H1 (cell line): Measurements from ENCODE around the gene ROBO2. TPM values are rescaled to one million over a fixed set of nuclear protein-coding genes. Genes with fewer than 3 reads are reported as not detected.

Experiments
- CTCF ChIA-PET: fragments of 300-600 bp; sonication (Branson Sonifier 250); formaldehyde crosslinking; loops from one replicate; lab custom pipeline; 2021; ENCODE audit not compliant: partially characterized antibody; lab: Charles Lee
- POLR2A ChIA-PET: fragments of 300-600 bp; sonication (Branson Sonifier 250); formaldehyde crosslinking; loops from one replicate; lab custom pipeline; 2021; ENCODE audit warnings: inconsistent platforms; ENCODE audit not compliant: partially characterized antibody; lab: Charles Lee
- DNase-seq, 2 experiments: peaks; one replicate each; pipeline versions ENCODE4 v3.0.0 to v3.0.0-alpha.2; 2010 to 2022; ENCODE audit warnings: low spot score in 2 of 2, low read depth in 1 of 2, mixed read lengths in 1 of 2
- FAIRE-seq: peaks from 2 replicates; lab custom pipeline; 2011; peaks lifted over from hg19 to GRCh38; lab: Jason Lieb, UNC
- H2AFZ ChIP-seq: 2 replicates; pipeline ENCODE4 v1.8.1; 2012; ENCODE audit warnings: low read length, inconsistent platforms
- H2AK5ac ChIP-seq: 2 replicates; pipeline ENCODE4 v1.6.1; 2013; ENCODE audit warnings: low read depth, low read length
- H2BK120ac ChIP-seq: replicated peaks from 2 replicates; pipeline ENCODE3; 2013; ENCODE audit warnings: low read depth, low read length, inconsistent platforms
- H2BK12ac ChIP-seq: 2 replicates; pipeline ENCODE4 v1.6.1; 2013; ENCODE audit warnings: low read depth, low read length
- H2BK15ac ChIP-seq: 2 replicates; pipeline ENCODE4 v1.6.1; 2013; ENCODE audit warnings: low read length
- H2BK20ac ChIP-seq: 2 replicates; pipeline ENCODE4 v1.6.1; 2013; ENCODE audit warnings: low read length
- H2BK5ac ChIP-seq: 2 replicates; pipeline ENCODE4 v1.6.1; 2013; ENCODE audit warnings: low read depth, low read length
- H3K14ac ChIP-seq: 2 replicates; pipeline ENCODE4 v1.6.1; 2013; ENCODE audit warnings: inconsistent platforms; ENCODE audit not compliant: insufficient read length
- H3K18ac ChIP-seq: 2 replicates; pipeline ENCODE4 v1.6.1; 2013; ENCODE audit warnings: low read length; ENCODE audit errors: extremely low read depth
- H3K23ac ChIP-seq: 2 replicates; pipeline ENCODE4 v1.6.1; 2013; ENCODE audit warnings: inconsistent platforms; ENCODE audit not compliant: insufficient read length
- H3K23me2 ChIP-seq: 2 replicates; pipeline ENCODE4 v1.6.1; 2013; ENCODE audit warnings: low read depth, low read length
- H3K27ac ChIP-seq: 2 replicates; pipeline ENCODE4 v1.6.1; 2011; ENCODE audit warnings: low read depth, low read length, inconsistent platforms
- H3K27me3 ChIP-seq, 4 experiments: replicated peaks in 1 of 4; 1 replicate in 1 of 4; 2 replicates in 3 of 4; pipeline versions ENCODE4 v1.6.1 to v1.8.1; 2011 to 2013; ENCODE audit warnings: low read length in 3 of 4, mild to moderate bottlenecking in 3 of 4, inconsistent platforms in 2 of 4, mixed read lengths in 2 of 4, moderate library complexity in 1 of 4; ENCODE audit not compliant: control insufficient read depth in 3 of 4, insufficient read depth in 3 of 4; ENCODE audit errors: extremely low read depth in 1 of 4
- H3K36me3 ChIP-seq, 4 experiments: 2 replicates each; pipeline versions ENCODE4 v1.6.1 to v1.8.1; 2011 to 2013; ENCODE audit warnings: mild to moderate bottlenecking in 4 of 4, low read length in 3 of 4, moderate library complexity in 2 of 4, control low read depth in 1 of 4, inconsistent platforms in 1 of 4; ENCODE audit not compliant: insufficient read depth in 4 of 4, control insufficient read depth in 2 of 4
- H3K4ac ChIP-seq: replicated peaks from 2 replicates; pipeline ENCODE3; 2013; ENCODE audit warnings: low read length, low read depth, mixed read lengths, inconsistent platforms; ENCODE audit not compliant: insufficient read length
- H3K4me1 ChIP-seq, 4 experiments: replicated peaks in 1 of 4; 1 replicate in 1 of 4; 2 replicates in 3 of 4; pipeline versions ENCODE4 v1.6.1 to v1.8.1; 2011 to 2013; ENCODE audit warnings: low read length in 3 of 4, inconsistent platforms in 2 of 4, mixed read lengths in 1 of 4; ENCODE audit not compliant: insufficient read depth in 4 of 4, control insufficient read depth in 3 of 4
- H3K4me2 ChIP-seq, 2 experiments: 2 replicates each; pipeline versions ENCODE4 v1.6.1 to v1.8.1; 2011 to 2013; ENCODE audit warnings: low read depth in 2 of 2, low read length in 2 of 2, control low read depth in 1 of 2, inconsistent platforms in 1 of 2, mild to moderate bottlenecking in 1 of 2; ENCODE audit not compliant: insufficient read depth in 1 of 2
- H3K4me3 ChIP-seq, 4 experiments: fragments of 200-600, 300-600 bp in 1 of 4; sonication (generic), shearing (Covaris generic), sonication (Bioruptor Twin) in 1 of 4; 2 replicates each; pipeline versions ENCODE4 v1.5.1 to v1.8.1; 2011 to 2016; ENCODE audit warnings: low read length in 4 of 4, low read depth in 3 of 4, control low read depth in 2 of 4, inconsistent platforms in 2 of 4, mild to moderate bottlenecking in 2 of 4, mixed read lengths in 1 of 4, moderate library complexity in 1 of 4; ENCODE audit not compliant: insufficient read depth in 2 of 4; ENCODE audit errors: extremely low read depth in 1 of 4
- H3K56ac ChIP-seq: replicated peaks from 2 replicates; pipeline ENCODE3; 2013; ENCODE audit warnings: low read depth, mild to moderate bottlenecking, mixed read lengths, low read length, inconsistent platforms; ENCODE audit not compliant: insufficient read length
- H3K79me1 ChIP-seq: 2 replicates; pipeline ENCODE4 v1.6.1; 2013; ENCODE audit warnings: low read depth, low read length, control low read depth
- H3K79me2 ChIP-seq, 2 experiments: 2 replicates each; pipeline versions ENCODE4 v1.6.1 to v1.8.1; 2012 to 2013; ENCODE audit warnings: low read length in 2 of 2, mild to moderate bottlenecking in 2 of 2, inconsistent platforms in 1 of 2; ENCODE audit not compliant: insufficient read depth in 2 of 2, control insufficient read depth in 1 of 2
- H3K9ac ChIP-seq, 4 experiments: replicated peaks in 1 of 4; 1 replicate in 1 of 4; 2 replicates in 3 of 4; pipeline versions ENCODE4 v1.6.1 to v1.8.1; 2011 to 2013; ENCODE audit warnings: low read depth in 3 of 4, low read length in 3 of 4, control low read depth in 2 of 4, mild to moderate bottlenecking in 2 of 4, moderate library complexity in 2 of 4, inconsistent platforms in 1 of 4; ENCODE audit errors: extremely low read depth in 1 of 4
- H3K9me3 ChIP-seq, 2 experiments: 2 replicates each; pipeline versions ENCODE4 v1.6.1 to v1.8.1; 2012 to 2013; ENCODE audit warnings: mild to moderate bottlenecking in 2 of 2, moderate library complexity in 2 of 2, control low read depth in 1 of 2, inconsistent platforms in 1 of 2, low read depth in 1 of 2, low read length in 1 of 2, mixed read lengths in 1 of 2; ENCODE audit not compliant: insufficient read depth in 2 of 2
- H4K20me1 ChIP-seq, 2 experiments: replicated peaks in 1 of 2; 2 replicates each; pipeline versions ENCODE3 to v1.8.1; 2011 to 2013; ENCODE audit warnings: inconsistent platforms in 2 of 2, low read length in 2 of 2, mild to moderate bottlenecking in 1 of 2; ENCODE audit not compliant: insufficient read depth in 2 of 2, control insufficient read depth in 1 of 2
- H4K5ac ChIP-seq: 2 replicates; pipeline ENCODE4 v1.6.1; 2013; ENCODE audit warnings: low read length, low read depth, mixed read lengths, inconsistent platforms; ENCODE audit not compliant: insufficient read length
- H4K8ac ChIP-seq: 2 replicates; pipeline ENCODE4 v1.8.0; 2013; ENCODE audit warnings: mild to moderate bottlenecking, moderate library complexity, low read length, inconsistent platforms; ENCODE audit not compliant: insufficient read depth; ENCODE audit errors: extremely low read depth
- H4K91ac ChIP-seq: replicated peaks from 2 replicates; pipeline ENCODE3; 2013; ENCODE audit warnings: low read length, mixed read lengths, inconsistent platforms; ENCODE audit not compliant: insufficient read length
- CBX5 ChIP-seq: fragments of 300-800, 300-1000 bp; sonication (generic); IDR thresholded peaks from 2 replicates; pipeline ENCODE4 v1.7.1; 2016; ENCODE audit warnings: antibody characterized with exemption, low read length, low read depth
- EZH2 ChIP-seq: fragments of 200-600 bp; sonication (generic); IDR thresholded peaks from 2 replicates; pipeline ENCODE4 v1.7.1; 2012; ENCODE audit warnings: low read depth, mild to moderate bottlenecking, moderate library complexity, low read length, inconsistent platforms; ENCODE audit not compliant: severe bottlenecking
- JUND ChIP-seq: IDR thresholded peaks from 2 replicates; pipeline ENCODE4 v1.6.1; 2011; ENCODE audit warnings: mild to moderate bottlenecking, improper control_type of control experiment, low read length
- POLR2AphosphoS5 ChIP-seq: IDR thresholded peaks from 2 replicates; pipeline ENCODE4 v1.6.1; 2011; ENCODE audit warnings: low read depth, low read length
- TBP ChIP-seq: IDR thresholded peaks from 2 replicates; pipeline ENCODE4 v1.6.1; 2011; ENCODE audit warnings: low read depth, low read length, improper control_type of control experiment
- WGBS, 2 experiments: shearing (Covaris generic) in 1 of 2; methylation state at CpG; one replicate each; pipeline versions ENCODE4 v1.1.6 to v1.1.7; 2013 to 2015; ENCODE audit warnings: low lambda C conversion rate in 2 of 2, mixed read lengths in 2 of 2, inconsistent platforms in 1 of 2, low coverage in 1 of 2, missing lambda C conversion rate in 1 of 2; ENCODE audit not compliant: insufficient replicate concordance in 2 of 2, insufficient coverage in 1 of 2, insufficient read length in 1 of 2; ENCODE audit errors: extremely low coverage in 1 of 2, missing lambda C conversion rate in 1 of 2; 5-methylcytosine and 5-hydroxymethylcytosine counted together
- polyA plus RNA-seq, 7 experiments: library from polyadenylated mRNA; depleted of rRNA in 3 of 7; stranded (reverse) in 5 of 7; unstranded in 2 of 7; fragments of >200 nt in 5 of 7; fragments of 200-250 nt in 2 of 7; gene quantifications; 1 replicate in 5 of 7; 2 replicates in 1 of 7; 4 replicates in 1 of 7; pipeline versions ENCODE4 v1.2.1 to v1.2.3, GENCODE V29; 2011 to 2013; ENCODE audit warnings: missing spikeins in 2 of 7, mixed read lengths in 2 of 7
- total RNA-seq: library from RNA; stranded (reverse); fragmentation: NEBNext Ultra II Directional; extraction: Animal tissue kit (Norgen Biotek cat#: 25700); gene quantifications from 2 replicates; pipeline ENCODE4 v1.2.1, GENCODE V29; 2021
- TF ChIP-seq, protein P1 (sequence below): IDR thresholded peaks from 2 replicates; pipeline ENCODE4 v1.6.1; 2012; ENCODE audit warnings: inconsistent platforms

Gene ROBO2
- total and polyA plus RNA-seq, 2 of the 8 experiments (the other 6 are each of a cell fraction or from before 2014, with no cell fraction given) = 1.5 to 2.9 TPM

DNA sequence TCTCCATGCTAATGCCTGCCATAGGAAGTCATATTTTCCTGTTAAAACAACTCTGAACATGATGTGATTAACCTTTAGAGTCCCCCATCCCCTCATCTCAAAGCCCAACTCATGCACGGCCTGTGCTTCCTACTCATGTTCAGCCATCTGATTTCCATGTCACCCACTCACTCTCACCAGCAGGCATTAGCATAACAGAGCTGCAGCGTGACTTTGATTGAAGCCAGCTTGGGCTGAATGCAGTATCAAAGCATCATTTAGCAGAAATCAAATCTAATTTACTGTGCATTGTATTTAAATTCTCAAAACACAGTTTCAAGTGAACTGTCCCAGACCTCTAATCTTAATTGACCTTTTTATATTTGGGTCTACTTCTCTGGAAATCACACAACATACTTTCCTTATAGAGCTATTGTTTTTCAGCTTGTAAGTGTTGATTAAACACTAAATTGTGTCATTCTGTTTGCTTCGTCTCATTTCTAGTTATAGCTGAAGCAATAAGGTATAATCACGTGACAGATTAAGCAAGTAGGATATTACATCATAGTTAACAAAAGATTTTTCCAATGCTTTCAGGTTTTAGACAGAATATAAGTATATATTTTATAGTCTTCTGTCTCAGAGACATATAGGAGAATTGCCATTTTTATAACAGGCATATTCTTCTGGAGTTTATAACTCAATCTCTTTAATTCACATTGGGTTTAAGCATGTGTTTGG, 501.5 kb downstream of the ROBO2 start:
- no peak overlapping the region for H2BK120ac ChIP-seq
- FAIRE-seq = no peak
- CTCF ChIA-PET = interaction anchor here (1.0 kb wide), 1 partner anchor 193 kb away, joined by 3 read pairs; no protein-coding TSS in a partner anchor
- peaks cover 1% of the 10 kb centered on the region; the same call in 1 of the 2 replicates for H3K23me2 ChIP-seq
- no peaks in the 10 kb centered on the region for H3K79me1 ChIP-seq
- no peak overlapping the region for H3K23ac ChIP-seq
- H3K4me3 ChIP-seq = no peak overlapping the region
- peaks cover 0 to 4% (median 2%) of the 10 kb centered on the region in 4 experiments; a peak in 2 of 7 replicates for H3K4me1 ChIP-seq
- H2BK5ac ChIP-seq = no peak overlapping the region
- no peak overlapping the region for H3K56ac ChIP-seq
- H2BK12ac ChIP-seq = no peak overlapping the region
- WGBS, 2 experiments = 77% methylated on average over 4 of the region's 4 CpGs; no CpG with 5 or more reads in 1 of the 2 experiments
- H2AFZ ChIP-seq = peak overlapping the region; percentile 60; the same call in 1 of the 2 replicates
- no peak overlapping the region for H2BK15ac ChIP-seq
- no peak overlapping the region for H3K4ac ChIP-seq
- no peak overlapping the region for H3K4me2 ChIP-seq
- no peak overlapping the region for H3K14ac ChIP-seq
- no peak overlapping the region for H3K18ac ChIP-seq
- POLR2A ChIA-PET = no interaction called here
- no peaks in the 10 kb centered on the region for H3K36me3 ChIP-seq
- H3K27ac ChIP-seq = no peak overlapping the region
- DNase-seq = no peak
- H2AK5ac ChIP-seq = no peak overlapping the region
- H3K79me2 ChIP-seq = no peaks in the 10 kb centered on the region
- no peak overlapping the region for H4K5ac ChIP-seq
- H4K8ac ChIP-seq = no peak overlapping the region
- H4K20me1 ChIP-seq = no peaks in the 10 kb centered on the region
- H3K27me3 ChIP-seq = no peaks in the 10 kb centered on the region
- no peak overlapping the region for H4K91ac ChIP-seq
- no peaks in the 10 kb centered on the region for H3K9me3 ChIP-seq
- H2BK20ac ChIP-seq = no peak overlapping the region
- H3K9ac ChIP-seq = no peak overlapping the region
- TF ChIP-seq EZH2 (no peak), CBX5 (no peak), POLR2AphosphoS5 (no peak), TBP (no peak), JUND (no peak)
- TF ChIP-seq, protein P1, sequence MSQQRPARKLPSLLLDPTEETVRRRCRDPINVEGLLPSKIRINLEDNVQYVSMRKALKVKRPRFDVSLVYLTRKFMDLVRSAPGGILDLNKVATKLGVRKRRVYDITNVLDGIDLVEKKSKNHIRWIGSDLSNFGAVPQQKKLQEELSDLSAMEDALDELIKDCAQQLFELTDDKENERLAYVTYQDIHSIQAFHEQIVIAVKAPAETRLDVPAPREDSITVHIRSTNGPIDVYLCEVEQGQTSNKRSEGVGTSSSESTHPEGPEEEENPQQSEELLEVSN = no peak
